Thyroid gland (tissue), 4 donors: ENCODE data around the gene GARRE1. TPM values are rescaled to one million over a fixed set of nuclear protein-coding genes. Genes with fewer than 3 reads are reported as not detected.
A peak's percentile ranks its signal among the peaks of the same experiment; 100 is the strongest.

Experiments
- DNase-seq, 2 donors: peaks; one replicate each; pipeline ENCODE4 v3.0.0-alpha.2; 2019
- H3K27ac ChIP-seq, 3 donors: fragments of 200-600 bp; sonication (generic); 1 replicate in 2 of 3; 2 replicates in 1 of 3; pipeline ENCODE4 v1.5.1; 2016 to 2019; ENCODE audit warnings: mild to moderate bottlenecking in 1 of 3, moderate library complexity in 1 of 3
- H3K27me3 ChIP-seq: fragments of 200-600 bp; sonication (generic); one replicate; pipeline ENCODE4 v1.5.1; 2019
- H3K36me3 ChIP-seq, 2 donors: fragments of 200-600 bp; sonication (generic); one replicate each; pipeline ENCODE4 v1.5.1; 2016 to 2019
- H3K4me1 ChIP-seq, 2 donors: fragments of 200-600 bp; sonication (generic); one replicate each; pipeline ENCODE4 v1.5.1; 2017 to 2019
- H3K4me3 ChIP-seq, 3 donors: fragments of 200-600 bp; sonication (generic); replicated peaks in 1 of 3; 1 replicate in 2 of 3; 2 replicates in 1 of 3; pipeline ENCODE4 v1.5.1; 2016; ENCODE audit warnings: mild to moderate bottlenecking in 1 of 3
- H3K9me3 ChIP-seq: fragments of 200-600 bp; sonication (generic); one replicate; pipeline ENCODE4 v1.5.1; 2017
- POLR2A ChIP-seq, 2 donors: fragments of 450-650 bp; IDR thresholded peaks; one replicate each; pipeline ENCODE4 v1.6.1; 2017; ENCODE audit warnings: antibody characterized with exemption in 2 of 2, mild to moderate bottlenecking in 2 of 2, moderate library complexity in 1 of 2
- WGBS, 2 donors: methylation state at CpG; one replicate each; pipeline ENCODE4 v1.1.5; 2017; 5-methylcytosine and 5-hydroxymethylcytosine counted together
- intact Hi-C: fragments of 100-400 bp; cut with DNase I; formaldehyde crosslinking; loops from one replicate; pipeline ENCODE4 v1.15.1; 2023
- total RNA-seq, 4 donors: library from RNA; depleted of rRNA; stranded (reverse); fragments of >200 nt; gene quantifications; one replicate each; pipeline ENCODE4 v1.2.3, GENCODE V29; 2016
- TF ChIP-seq, protein P1 (sequence below), 6 experiments: fragments of 200-600 bp in 3 of 6; fragments of 450-650 bp in 3 of 6; sonication (generic) in 3 of 6; IDR thresholded peaks; one replicate each; pipeline ENCODE4 v1.5.1; 2016 to 2019; ENCODE audit warnings: antibody characterized with exemption in 6 of 6, mild to moderate bottlenecking in 2 of 6, inconsistent platforms in 1 of 6, moderate library complexity in 1 of 6

GARRE1 gene
- total RNA-seq, 4 donors from 2014 or later = 24.7 to 43.5 (median 30.9) TPM

DNA sequence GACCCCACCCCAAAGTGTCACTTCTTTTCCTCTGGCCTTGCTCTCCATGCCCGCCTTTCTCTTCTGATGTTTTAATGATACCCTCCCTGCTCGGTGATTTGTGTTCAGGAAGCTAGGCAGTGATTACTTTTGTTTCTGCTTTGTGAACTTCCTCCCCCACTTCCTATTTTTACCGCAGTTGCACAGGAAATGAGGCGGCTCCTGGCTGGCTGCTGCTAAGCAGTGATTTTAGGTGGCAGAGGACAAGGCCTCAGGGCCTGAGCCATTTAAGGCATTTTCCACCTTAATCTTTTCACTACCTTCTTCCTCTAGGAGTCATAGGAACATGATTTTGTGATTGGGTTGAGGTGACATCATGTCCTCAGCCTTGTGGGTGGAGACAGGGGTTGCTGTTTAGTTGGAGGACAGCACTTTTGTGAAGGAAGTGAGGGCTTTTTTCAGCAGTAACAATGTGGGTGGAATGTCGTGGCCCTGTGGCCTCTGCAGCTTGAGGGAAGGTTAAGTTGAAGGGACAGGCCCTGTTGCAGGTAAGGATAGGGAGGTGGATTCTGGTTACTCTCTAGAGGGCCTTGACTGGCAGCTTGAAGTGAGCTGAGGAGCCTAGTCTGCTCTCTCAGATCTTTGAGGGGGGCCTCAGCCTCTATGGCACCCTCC is 15.7 kb downstream of the GARRE1 start:
- intact Hi-C loops = no loop called here
- H3K4me1 ChIP-seq = peaks cover 51 to 62% of the 10 kb centered on the region in 2 donors

DNA sequence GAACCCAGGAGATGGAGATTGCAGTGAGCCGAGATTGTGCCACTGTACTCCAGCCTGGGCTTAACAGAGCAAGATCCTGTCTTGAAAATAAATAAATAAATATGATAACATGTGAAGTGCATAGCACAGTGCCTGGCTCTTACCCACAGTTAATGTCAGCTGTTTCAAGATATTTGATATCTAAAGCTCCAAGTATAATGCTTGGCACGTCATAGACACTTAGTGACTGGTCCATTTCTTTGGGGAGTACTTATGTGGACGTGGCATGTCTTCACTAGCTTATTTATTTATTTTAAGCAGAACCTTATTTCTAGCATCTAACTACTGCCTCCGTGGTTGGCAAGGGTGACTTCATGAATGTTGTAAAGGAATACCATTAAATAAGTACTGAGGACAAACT is 18.8 kb downstream of the GARRE1 start:
- intact Hi-C loops = no loop called here
- H3K4me1 ChIP-seq = peaks cover 56 to 57% of the 10 kb centered on the region in 2 donors

More for the DNA sequence above, 15.7 kb downstream of the GARRE1 start:
- peak overlapping the region; percentile 42 to 87 (median 85) for H3K27ac ChIP-seq
- H3K4me3 ChIP-seq = no peak overlapping the region
- TF ChIP-seq POLR2A (IDR thresholded peaks at IDR 0.05) = peak in 1 of 2 donors; percentile 43
- TF ChIP-seq, protein P1, sequence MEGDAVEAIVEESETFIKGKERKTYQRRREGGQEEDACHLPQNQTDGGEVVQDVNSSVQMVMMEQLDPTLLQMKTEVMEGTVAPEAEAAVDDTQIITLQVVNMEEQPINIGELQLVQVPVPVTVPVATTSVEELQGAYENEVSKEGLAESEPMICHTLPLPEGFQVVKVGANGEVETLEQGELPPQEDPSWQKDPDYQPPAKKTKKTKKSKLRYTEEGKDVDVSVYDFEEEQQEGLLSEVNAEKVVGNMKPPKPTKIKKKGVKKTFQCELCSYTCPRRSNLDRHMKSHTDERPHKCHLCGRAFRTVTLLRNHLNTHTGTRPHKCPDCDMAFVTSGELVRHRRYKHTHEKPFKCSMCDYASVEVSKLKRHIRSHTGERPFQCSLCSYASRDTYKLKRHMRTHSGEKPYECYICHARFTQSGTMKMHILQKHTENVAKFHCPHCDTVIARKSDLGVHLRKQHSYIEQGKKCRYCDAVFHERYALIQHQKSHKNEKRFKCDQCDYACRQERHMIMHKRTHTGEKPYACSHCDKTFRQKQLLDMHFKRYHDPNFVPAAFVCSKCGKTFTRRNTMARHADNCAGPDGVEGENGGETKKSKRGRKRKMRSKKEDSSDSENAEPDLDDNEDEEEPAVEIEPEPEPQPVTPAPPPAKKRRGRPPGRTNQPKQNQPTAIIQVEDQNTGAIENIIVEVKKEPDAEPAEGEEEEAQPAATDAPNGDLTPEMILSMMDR (IDR thresholded peaks at IDR 0.05) = no peak
- H3K9me3 ChIP-seq = no peaks in the 10 kb centered on the region
- 31 to 32% methylated on average over 5 of the region's 5 CpGs for WGBS, 2 donors
- H3K36me3 ChIP-seq = no peaks in the 10 kb centered on the region
- H3K27me3 ChIP-seq = no peaks in the 10 kb centered on the region
- peak; percentile 45 to 61 for DNase-seq

DNA sequence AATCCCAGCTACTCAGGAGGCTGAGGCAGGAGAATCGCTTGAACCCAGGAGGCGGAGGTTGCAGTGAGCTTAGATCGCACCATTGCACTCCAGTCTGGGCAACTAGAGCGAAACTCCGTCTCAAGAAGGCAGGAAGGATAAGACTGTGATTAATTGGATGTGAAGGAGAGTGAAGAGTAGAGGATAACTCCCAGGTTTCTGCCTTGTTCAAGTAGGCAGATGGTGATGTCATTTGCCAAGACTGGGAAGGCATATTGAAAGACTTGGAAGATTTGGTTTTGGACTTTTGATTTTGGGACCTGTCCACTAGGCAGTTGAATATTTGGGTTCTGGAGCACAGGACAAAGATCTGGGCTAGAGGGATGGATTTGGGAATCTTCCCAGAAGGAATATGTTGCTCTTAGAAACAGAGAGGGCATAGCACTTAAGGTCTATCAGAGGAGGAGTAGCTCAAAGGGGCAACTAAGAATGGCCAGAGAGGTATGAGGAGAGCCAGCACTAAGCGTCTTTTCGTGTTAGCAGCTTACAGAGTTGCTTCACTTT is 20.0 kb downstream of the GARRE1 start:
- WGBS, 2 donors = 82 to 89% methylated on average over 7 of the region's 7 CpGs
- Histone ChIP-seq H3K27me3 (no peaks in the 10 kb centered on the region), H3K9me3 (no peaks in the 10 kb centered on the region), H3K4me3 (no peak overlapping the region), H3K4me1 (peaks cover 44 to 45% of the 10 kb centered on the region in 2 donors), H3K27ac (peak overlapping the region in 1 of 3 donors; percentile 20), H3K36me3 (no peaks in the 10 kb centered on the region)
- intact Hi-C loops = no loop called here
- TF ChIP-seq, protein P1 (IDR thresholded peaks at IDR 0.05) = no peak
- DNase-seq = no peak

More for the DNA sequence above, 18.8 kb downstream of the GARRE1 start:
- no peak overlapping the region for H3K27ac ChIP-seq
- no peaks in the 10 kb centered on the region for H3K27me3 ChIP-seq
- no peaks in the 10 kb centered on the region for H3K36me3 ChIP-seq
- no peak for TF ChIP-seq POLR2A (IDR thresholded peaks at IDR 0.05)
- TF ChIP-seq, protein P1 (IDR thresholded peaks at IDR 0.05) = no peak
- no peak overlapping the region for H3K4me3 ChIP-seq
- 90 to 91% methylated on average over 4 of the region's 4 CpGs for WGBS, 2 donors
- no peak for DNase-seq
- H3K9me3 ChIP-seq = no peaks in the 10 kb centered on the region

GRCh38 chr19:34274827-34275625 is 20.7 kb downstream of the GARRE1 start:
- WGBS, 2 donors = 70 to 74% methylated on average over 4 of the region's 4 CpGs
- Histone ChIP-seq H3K36me3 (no peaks in the 10 kb centered on the region), H3K4me1 (peaks cover 37 to 38% of the 10 kb centered on the region in 2 donors), H3K4me3 (no peak overlapping the region), H3K9me3 (no peaks in the 10 kb centered on the region), H3K27ac (peak overlapping the region in 1 of 3 donors; percentile 20), H3K27me3 (no peaks in the 10 kb centered on the region)
- DNase-seq = no peak
- TF ChIP-seq, protein P1 (IDR thresholded peaks at IDR 0.05) = no peak
- TF ChIP-seq POLR2A (IDR thresholded peaks at IDR 0.05) = no peak
- intact Hi-C loops = no loop called here
